NOMO-1 treated with dmso at 0.1 percent for 144 hours (cell line): ENCODE measurements around the gene GNB1L.

Source experiments
- DNase-seq: peaks from one replicate; lab custom pipeline; 2025; ENCODE audit not compliant: unreplicated experiment; lab: John Stamatoyannopoulos, UW

Gene GNB1L

GRCh38 chr22:19863571-19863970 lies 8.9 kb upstream of the GNB1L start:
- no peak for DNase-seq

- DNase-seq, result no peak
Measured at GRCh38 chr22:19862619-19863246, 8.1 kb upstream of the GNB1L start.

GRCh38 chr22:19859861-19860510 lies 5.3 kb upstream of the GNB1L start:
- no peak for DNase-seq

GRCh38 chr22:19857382-19857781 lies 2.7 kb upstream of the GNB1L start:
- DNase-seq, result no peak

GRCh38 chr22:19855504-19856409 lies 1.1 kb upstream of the GNB1L start:
- DNase-seq, result peak; percentile 39

GRCh38 chr22:19853879-19854777 lies 546 bp downstream of the GNB1L start:
- no peak for DNase-seq

GRCh38 chr22:19853058-19853878 lies 1.4 kb downstream of the GNB1L start:
- DNase-seq, result no peak

- no peak for DNase-seq
Measured at GRCh38 chr22:19852177-19852781, 2.4 kb downstream of the GNB1L start.

GRCh38 chr22:19851291-19852176 lies 3.1 kb downstream of the GNB1L start:
- no peak for DNase-seq

GRCh38 chr22:19850763-19851109 lies 3.9 kb downstream of the GNB1L start:
- no peak for DNase-seq

- no peak for DNase-seq
Measured at GRCh38 chr22:19849835-19850762, 4.6 kb downstream of the GNB1L start.

- DNase-seq, result no peak
Measured at GRCh38 chr22:19848298-19849224, 6.1 kb downstream of the GNB1L start.

GRCh38 chr22:19847345-19847632 lies 7.4 kb downstream of the GNB1L start:
- DNase-seq, result no peak

GRCh38 chr22:19846620-19847344 lies 7.9 kb downstream of the GNB1L start:
- DNase-seq, result no peak

GRCh38 chr22:19845054-19845722 lies 9.5 kb downstream of the GNB1L start:
- no peak for DNase-seq
